Pancreas (tissue), 10 donors: ENCODE measurements around the gene CRLF1. TPM values are rescaled to one million over a fixed set of nuclear protein-coding genes. Genes with fewer than 3 reads are reported as not detected.

Experiments
- ATAC-seq, 4 donors: fragments of 200-7000 bp; cut with Tn5 transposase; one replicate each; pipeline versions ENCODE4 v1.8.0 to v1.9.1; 2020; ENCODE audit warnings: mild to moderate bottlenecking in 4 of 4, moderate library complexity in 4 of 4
- DNase-seq, 6 donors: peaks; one replicate each; pipeline ENCODE4 v3.0.0-alpha.2; 2020
- FAIRE-seq: peaks from 2 replicates; lab custom pipeline; 2012; peaks lifted over from hg19 to GRCh38; lab: Jason Lieb, UNC
- H3K27ac ChIP-seq, 4 donors: fragments of 200-600 bp; sonication (generic); 1 replicate in 3 of 4; 2 replicates in 1 of 4; pipeline versions ENCODE4 v1.5.0 to v1.8.0; 2020
- H3K27me3 ChIP-seq, 4 donors: fragments of 200-600 bp; one replicate each; pipeline ENCODE4 v1.8.0; 2021
- H3K36me3 ChIP-seq, 3 donors: fragments of 200-600 bp; sonication (generic) in 1 of 3; one replicate each; pipeline versions ENCODE4 v1.5.0 to v1.8.0; 2020 to 2021
- H3K4me1 ChIP-seq, 3 donors: fragments of 200-600 bp; one replicate each; pipeline ENCODE4 v1.8.0; 2021
- H3K4me3 ChIP-seq, 4 donors: fragments of 200-600 bp; sonication (generic) in 2 of 4; one replicate each; pipeline versions ENCODE4 v1.5.0 to v1.8.0; 2020 to 2021
- H3K9me3 ChIP-seq, 4 donors: fragments of 200-600 bp; one replicate each; pipeline ENCODE4 v1.8.0; 2021
- WGBS, 2 donors: extraction: QIAGEN DNeasy Blood & Tissue Kit; methylation state at CpG; one replicate each; pipeline ENCODE4 v1.1.7; 2013; 5-methylcytosine and 5-hydroxymethylcytosine counted together
- intact Hi-C, 3 donors: fragments of 100-400 bp; cut with DNase I; formaldehyde crosslinking; loops; one replicate each; pipeline versions ENCODE4 v1.11.1 to v1.14.2; 2022
- polyA plus RNA-seq, 2 donors: library from polyadenylated mRNA; stranded (reverse); fragments of 200-250 nt; gene quantifications; one replicate each; pipeline ENCODE4 v1.2.3, GENCODE V29; 2013
- total RNA-seq, 6 donors: library from RNA; stranded (reverse); fragmentation: NEBNext Ultra II Directional in 4 of 6; extraction: Animal tissue kit (Norgen Biotek cat#: 25700) in 4 of 6; gene quantifications; one replicate each; pipeline versions ENCODE4 v1.2.1 to v1.2.4, GENCODE V29; 2021 to 2023
- TF ChIP-seq, protein P1 (sequence below), 4 donors: fragments of 200-600 bp; sonication (generic) in 3 of 4; IDR thresholded peaks; one replicate each; pipeline versions ENCODE4 v1.5.0 to v1.8.0; 2021; ENCODE audit warnings: antibody characterized with exemption in 4 of 4
- donor health status: healthy with polysubstance abuse.
- donor health status: DM: no; HTN: no; CAD: no; lungs with moderate emphysema.
- donor health status: DM: no; HTN: no; CAD: no.
- donor health status: control.
- donor health status: control.
- donor health status: Bipolar disorder and iron deficiency.
- donor health status: DM: yes; HTN: yes; CAD: no.
- donor health status: DM: no; HTN: no; CAD: no.
- donor health status: DM: no; HTN: no; CAD: no.
- donor health status: DM: yes; HTN: yes; CAD: no.

CRLF1 gene
- total and polyA plus RNA-seq, 8 donors: 0.87 to 20.3 (median 6.1) TPM

DNA sequence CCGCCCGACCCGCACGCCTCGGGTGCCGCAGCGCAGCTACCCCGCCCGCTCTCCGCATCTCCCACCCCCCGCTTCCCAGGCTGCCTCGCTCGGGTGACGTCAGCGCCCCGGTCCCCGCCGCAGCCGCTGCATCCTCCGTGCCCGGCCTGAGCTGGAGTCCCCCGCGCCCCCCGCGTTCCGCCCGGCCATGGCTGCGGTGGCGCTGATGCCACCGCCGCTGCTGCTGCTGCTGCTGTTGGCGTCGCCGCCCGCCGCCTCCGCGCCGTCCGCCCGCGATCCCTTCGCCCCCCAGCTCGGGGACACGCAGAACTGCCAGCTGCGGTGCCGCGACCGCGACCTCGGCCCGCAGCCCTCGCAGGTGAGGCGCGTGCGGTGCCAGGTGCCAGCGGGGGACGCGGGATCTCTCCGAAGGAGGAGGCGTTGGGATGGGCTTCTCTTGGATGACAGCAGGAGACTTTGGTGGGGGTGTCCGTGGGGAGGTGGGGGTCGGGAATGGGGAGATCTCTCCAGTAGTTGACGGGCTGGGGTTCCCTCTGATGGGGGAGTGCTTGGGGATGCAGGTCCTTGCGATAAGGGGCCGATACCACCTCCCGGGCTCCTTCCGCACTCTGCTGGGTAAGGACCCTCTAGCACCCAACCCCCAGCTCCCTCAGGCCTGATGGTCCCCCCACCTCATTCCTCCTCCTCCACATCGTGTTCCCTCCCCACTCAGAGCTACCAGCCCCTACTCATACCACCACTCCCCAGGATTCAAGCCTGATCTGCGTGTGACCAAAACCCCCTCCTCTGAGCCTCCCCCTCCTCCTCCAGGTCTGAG is 6.4 kb upstream of the CRLF1 start, which contains the start of gene TMEM59L:
Gene TMEM59L, plus strand, starts transcription at position 99 of the 817 bp plus-strand sequence. Its CDS starts 89 bp downstream, at position 188.
- 3% methylated on average over 55 to 70 of the region's 70 CpGs for WGBS, 2 donors
- Histone ChIP-seq H3K9me3 (no peaks in the 10 kb centered on the region), H3K36me3 (no peaks in the 10 kb centered on the region), H3K27ac (no peak within 1 kb of the TSS), H3K4me3 (peak within 1 kb of the TSS in 2 of 4 donors; percentile 27 to 49), H3K4me1 (peaks cover 0 to 7% (median 0%) of the 10 kb centered on the region in 3 donors), H3K27me3 (peaks cover 0 to 17% (median 7%) of the 10 kb centered on the region in 4 donors)
- peak; percentile 55 to 74 (median 66) for ATAC-seq
- DNase-seq: peak in 2 of 6 donors; percentile 54 to 61
- no peak for FAIRE-seq
- intact Hi-C loops: no loop called here
- TF ChIP-seq, protein P1, sequence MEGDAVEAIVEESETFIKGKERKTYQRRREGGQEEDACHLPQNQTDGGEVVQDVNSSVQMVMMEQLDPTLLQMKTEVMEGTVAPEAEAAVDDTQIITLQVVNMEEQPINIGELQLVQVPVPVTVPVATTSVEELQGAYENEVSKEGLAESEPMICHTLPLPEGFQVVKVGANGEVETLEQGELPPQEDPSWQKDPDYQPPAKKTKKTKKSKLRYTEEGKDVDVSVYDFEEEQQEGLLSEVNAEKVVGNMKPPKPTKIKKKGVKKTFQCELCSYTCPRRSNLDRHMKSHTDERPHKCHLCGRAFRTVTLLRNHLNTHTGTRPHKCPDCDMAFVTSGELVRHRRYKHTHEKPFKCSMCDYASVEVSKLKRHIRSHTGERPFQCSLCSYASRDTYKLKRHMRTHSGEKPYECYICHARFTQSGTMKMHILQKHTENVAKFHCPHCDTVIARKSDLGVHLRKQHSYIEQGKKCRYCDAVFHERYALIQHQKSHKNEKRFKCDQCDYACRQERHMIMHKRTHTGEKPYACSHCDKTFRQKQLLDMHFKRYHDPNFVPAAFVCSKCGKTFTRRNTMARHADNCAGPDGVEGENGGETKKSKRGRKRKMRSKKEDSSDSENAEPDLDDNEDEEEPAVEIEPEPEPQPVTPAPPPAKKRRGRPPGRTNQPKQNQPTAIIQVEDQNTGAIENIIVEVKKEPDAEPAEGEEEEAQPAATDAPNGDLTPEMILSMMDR (IDR thresholded peaks at IDR 0.05): no peak

DNA sequence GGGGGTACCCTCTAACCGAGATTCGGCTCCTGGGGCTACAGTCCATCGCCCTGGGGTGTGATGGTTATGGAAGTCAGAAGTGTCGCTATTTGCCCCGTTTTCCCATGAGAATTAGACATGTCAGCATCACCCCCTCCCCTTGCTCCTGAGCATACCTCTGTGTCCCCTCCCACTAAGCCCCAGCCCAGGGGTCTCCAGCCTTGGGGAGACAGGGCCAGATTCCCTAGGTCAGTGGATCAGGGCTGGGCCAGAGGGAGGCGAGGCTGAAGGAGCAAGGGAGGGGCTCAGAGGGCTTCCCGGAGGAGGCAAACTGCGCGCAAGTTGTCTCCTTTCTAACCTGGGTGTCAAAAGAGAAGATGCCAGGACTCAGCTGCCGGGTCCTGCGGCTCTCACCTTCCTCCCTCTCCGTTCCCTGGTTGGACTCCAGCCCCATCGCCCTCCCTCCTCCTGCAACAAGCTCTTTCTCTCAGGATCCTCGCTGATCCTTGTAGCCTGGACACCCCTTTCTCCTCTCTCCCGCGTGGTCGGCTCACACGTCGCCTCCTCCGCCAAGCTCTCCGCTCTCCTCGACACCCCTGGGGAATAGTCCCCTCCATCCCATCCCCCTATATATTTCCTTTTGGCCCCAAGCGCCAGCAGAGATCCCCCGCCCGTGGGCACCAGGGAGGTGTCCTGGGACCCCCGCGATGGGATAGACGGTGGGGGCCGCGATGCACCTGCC is 5.6 kb upstream of the CRLF1 start:
- 2 to 3% methylated on average over 30 of the region's 30 CpGs for WGBS, 2 donors
- peaks cover 0 to 23% (median 7%) of the 10 kb centered on the region in 4 donors for H3K27me3 ChIP-seq

DNA sequence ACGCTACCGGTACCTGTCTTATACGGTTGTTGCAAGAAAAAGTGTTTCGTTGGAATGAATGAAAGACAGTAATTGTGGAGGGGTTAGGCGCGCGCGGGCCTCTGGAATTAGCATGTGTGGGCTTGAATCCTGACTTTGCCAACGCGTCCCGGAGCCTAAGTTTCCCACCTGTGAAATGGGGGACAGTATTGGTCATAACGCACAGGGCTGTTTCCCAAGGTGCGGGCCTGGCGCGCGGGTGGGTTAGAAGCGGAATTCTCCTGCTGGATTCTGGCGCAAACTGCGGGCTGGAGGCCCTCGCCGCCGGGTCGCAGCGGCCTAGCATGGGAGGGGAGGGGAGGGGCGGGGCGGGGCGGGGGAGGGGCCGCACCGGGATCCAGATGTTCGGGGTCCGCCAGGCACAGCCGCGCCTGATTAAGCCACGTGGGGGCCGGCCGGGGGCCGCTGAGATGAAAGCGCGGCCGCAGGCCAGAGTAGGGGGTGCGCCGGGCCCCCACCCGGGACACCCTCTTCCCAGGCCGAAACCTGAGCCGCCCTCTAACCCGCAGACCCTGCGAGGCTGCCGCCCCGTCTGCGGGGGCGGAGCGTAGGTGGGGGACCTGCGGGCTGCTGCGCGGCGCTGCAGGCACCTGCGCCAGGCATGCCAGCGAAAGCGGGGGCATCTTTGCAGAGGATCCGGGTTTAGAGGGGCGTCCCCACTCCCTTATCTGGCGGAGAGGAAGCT is 4.9 kb upstream of the CRLF1 start:
- FAIRE-seq (no peak), ATAC-seq (peak in 3 of 4 donors; percentile 22 to 38 (median 32)), DNase-seq (no peak)
- intact Hi-C loops: no loop called here
- Histone ChIP-seq H3K27ac (no peak overlapping the region), H3K9me3 (no peaks in the 10 kb centered on the region), H3K4me1 (peaks cover 0 to 12% (median 0%) of the 10 kb centered on the region in 3 donors), H3K4me3 (peak overlapping the region in 1 of 4 donors; percentile 20), H3K36me3 (no peaks in the 10 kb centered on the region), H3K27me3 (peaks cover 0 to 23% (median 7%) of the 10 kb centered on the region in 4 donors)
- TF ChIP-seq, protein P1 (IDR thresholded peaks at IDR 0.05): no peak
- 4 to 5% methylated on average over 37 to 62 of the region's 62 CpGs for WGBS, 2 donors

More for the DNA sequence above, 5.6 kb upstream of the CRLF1 start:
- TF ChIP-seq, protein P1 (IDR thresholded peaks at IDR 0.05): no peak
- Histone ChIP-seq H3K4me1 (peaks cover 0 to 12% (median 0%) of the 10 kb centered on the region in 3 donors), H3K36me3 (no peaks in the 10 kb centered on the region), H3K9me3 (no peaks in the 10 kb centered on the region), H3K4me3 (peak overlapping the region in 2 of 4 donors; percentile 27 to 49), H3K27ac (no peak overlapping the region)
- intact Hi-C loops: no loop called here
- ATAC-seq: peak in 3 of 4 donors; percentile 10 to 21 (median 14)
- no peak for DNase-seq
- no peak for FAIRE-seq

DNA sequence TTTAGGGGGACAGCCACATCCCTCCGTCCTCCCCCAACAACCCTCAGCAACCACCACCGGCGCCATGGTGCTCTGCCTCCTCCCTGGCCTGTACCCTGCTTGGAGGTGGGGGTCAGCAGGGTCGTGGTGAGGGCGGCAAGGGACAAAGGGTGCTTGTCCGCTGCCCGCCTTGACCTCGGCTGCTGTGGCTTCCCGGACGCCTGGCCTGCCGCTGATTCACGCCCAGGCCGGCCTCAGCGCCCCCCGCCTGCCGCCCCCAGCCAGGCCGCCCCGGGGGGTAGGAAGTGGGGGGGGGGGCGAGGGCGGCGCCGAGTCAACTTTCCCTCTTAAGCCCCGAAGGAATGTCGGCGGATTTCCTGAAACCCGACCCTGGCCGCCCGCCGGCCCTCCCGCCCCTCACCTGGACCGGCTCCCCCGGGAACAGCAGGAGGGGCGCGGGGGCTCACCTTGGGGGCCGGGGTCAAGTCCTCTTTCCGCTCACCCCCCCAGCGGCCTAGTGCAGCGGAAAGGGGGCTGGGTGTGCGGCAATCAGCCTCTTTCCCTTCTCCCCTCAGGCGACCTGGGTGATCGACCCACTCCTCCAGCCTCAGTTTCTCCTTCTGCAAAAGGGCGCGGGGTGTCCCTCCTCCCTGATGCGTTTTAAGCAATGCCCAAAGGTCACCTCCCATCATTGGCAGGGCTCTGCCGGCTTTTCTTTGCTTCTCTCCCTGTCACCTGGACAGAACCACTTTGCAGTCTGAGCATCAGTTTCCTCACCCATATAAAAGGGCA is 4.1 kb upstream of the CRLF1 start:
- H3K4me3 ChIP-seq: no peak overlapping the region

More for the DNA sequence above, 4.1 kb upstream of the CRLF1 start:
- intact Hi-C loops: no loop called here
- no peak for ATAC-seq
- WGBS, 2 donors: 8 to 12% methylated on average over 34 to 45 of the region's 45 CpGs
- Histone ChIP-seq H3K27ac (no peak overlapping the region), H3K9me3 (no peaks in the 10 kb centered on the region), H3K27me3 (peaks cover 0 to 25% (median 7%) of the 10 kb centered on the region in 4 donors), H3K36me3 (no peaks in the 10 kb centered on the region), H3K4me1 (peaks cover 0 to 12% (median 0%) of the 10 kb centered on the region in 3 donors)
- TF ChIP-seq, protein P1 (IDR thresholded peaks at IDR 0.05): no peak
- DNase-seq: peak in 1 of 6 donors; percentile 32
- no peak for FAIRE-seq
